Measurements from ENCODE around the gene LMF1. TPM values are rescaled to one million over a fixed set of nuclear protein-coding genes. Genes with fewer than 3 reads are reported as not detected.
A peak's percentile ranks its signal among the peaks of the same experiment; 100 is the strongest.

The LMF1 gene
- total and polyA plus RNA-seq, 9 of the 15 experiments (the other 6 are each of a cell fraction or from before 2014, with no cell fraction given) = 0.11 to 1.6 (median 0.55) TPM; not detected in 1

DNA sequence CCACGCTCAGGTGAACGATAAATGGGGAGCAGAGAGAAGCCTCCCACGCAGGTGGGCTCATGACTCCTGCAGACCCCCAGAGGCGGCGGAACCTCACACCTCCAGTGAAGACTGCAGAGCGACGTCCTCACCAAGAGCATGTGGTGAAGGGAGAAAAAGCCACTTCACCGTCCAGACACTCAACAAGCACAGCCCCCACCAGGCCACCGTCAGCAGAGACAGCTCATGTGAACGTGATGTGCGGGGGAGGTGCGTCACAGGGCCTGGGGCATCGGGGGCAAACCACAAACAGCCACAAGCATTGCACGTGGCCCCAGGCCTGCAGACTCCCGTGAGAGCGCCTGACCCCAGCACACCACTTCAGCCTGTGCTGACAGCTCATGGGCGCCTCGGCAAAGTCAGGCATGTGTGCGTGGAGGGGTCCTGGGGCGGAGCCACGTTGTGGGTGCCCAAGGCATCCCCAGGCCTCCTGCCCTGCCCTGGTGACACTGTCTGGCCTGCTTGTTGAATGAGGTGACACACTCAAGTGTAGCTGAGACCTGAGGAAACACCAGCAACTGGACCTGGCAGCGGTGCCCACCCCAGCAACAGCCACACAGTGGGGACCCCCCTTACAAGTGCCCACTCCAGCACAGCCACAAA lies 19.0 kb downstream of the LMF1 start:
- DNase-seq (ENCODE audit: extremely low read depth in 1 of 4, low spot score in 3 of 4) = peak; percentile 48 to 65 (median 64)
- ATAC-seq = peak; percentile 74
- Histone ChIP-seq H3K27me3 (ENCODE audit: control insufficient read depth in 2 of 2, insufficient read depth in 2 of 2, low read length in 2 of 2) (peaks cover 5 to 35% of the 10 kb centered on the region in 2 experiments; a peak in 3 of 5 replicates), H3K9me1 (ENCODE audit: control insufficient read depth, insufficient read depth, low read length) (no peaks in the 10 kb centered on the region), H3K4me3 (no peak overlapping the region), H3K36me3 (ENCODE audit: control insufficient read depth, insufficient read depth, low read length) (no peaks in the 10 kb centered on the region), H4K20me1 (replicated peaks; ENCODE audit: control insufficient read depth, insufficient read depth, low read length) (no peaks in the 10 kb centered on the region), H3K9ac (ENCODE audit: insufficient read depth in 1 of 2, low read depth in 2 of 2, low read length in 2 of 2) (peak overlapping the region in 1 of 2 experiments; percentile 45; a peak in 2 of 4 replicates), H2AFZ (ENCODE audit: low read depth, low read length) (no peak overlapping the region), H3K4me1 (replicated peaks in 1 of 2; ENCODE audit: control insufficient read depth in 2 of 2, insufficient read depth in 2 of 2, low read length in 2 of 2) (peaks cover 0 to 12% of the 10 kb centered on the region in 2 experiments; a peak in 4 of 5 replicates), H3K9me3 (replicated peaks; ENCODE audit: control insufficient read depth, insufficient read depth, low read depth, low read length) (no peaks in the 10 kb centered on the region), H3K79me2 (ENCODE audit: control insufficient read depth, insufficient read depth, low read length) (no peaks in the 10 kb centered on the region), H3K4me2 (ENCODE audit: insufficient read depth, low read length) (no peak overlapping the region), H3K27ac (ENCODE audit: extremely low read depth, low read depth, low read length) (no peak overlapping the region)
- no peak for FAIRE-seq
- BruUV-seq (replicated peaks) = no TSS peak
- WGBS (ENCODE audit: insufficient coverage, low coverage, missing lambda C conversion rate) = 4% methylated on average over 21 of the region's 22 CpGs
- intact Hi-C loops (cut with micrococcal nuclease) = no loop called here
- in situ Hi-C loops (cut with MboI) = no loop called here
- POLR2A ChIA-PET = no interaction called here
- CTCF ChIA-PET (ENCODE audit: low intra/inter-chr PET ratio) = no interaction called here
- TF ChIP-seq, protein P1, sequence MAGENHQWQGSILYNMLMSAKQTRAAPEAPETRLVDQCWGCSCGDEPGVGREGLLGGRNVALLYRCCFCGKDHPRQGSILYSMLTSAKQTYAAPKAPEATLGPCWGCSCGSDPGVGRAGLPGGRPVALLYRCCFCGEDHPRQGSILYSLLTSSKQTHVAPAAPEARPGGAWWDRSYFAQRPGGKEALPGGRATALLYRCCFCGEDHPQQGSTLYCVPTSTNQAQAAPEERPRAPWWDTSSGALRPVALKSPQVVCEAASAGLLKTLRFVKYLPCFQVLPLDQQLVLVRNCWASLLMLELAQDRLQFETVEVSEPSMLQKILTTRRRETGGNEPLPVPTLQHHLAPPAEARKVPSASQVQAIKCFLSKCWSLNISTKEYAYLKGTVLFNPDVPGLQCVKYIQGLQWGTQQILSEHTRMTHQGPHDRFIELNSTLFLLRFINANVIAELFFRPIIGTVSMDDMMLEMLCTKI (IDR thresholded peaks at IDR 0.05; ENCODE audit: partially characterized antibody) = no peak
- TF ChIP-seq, protein P2, sequence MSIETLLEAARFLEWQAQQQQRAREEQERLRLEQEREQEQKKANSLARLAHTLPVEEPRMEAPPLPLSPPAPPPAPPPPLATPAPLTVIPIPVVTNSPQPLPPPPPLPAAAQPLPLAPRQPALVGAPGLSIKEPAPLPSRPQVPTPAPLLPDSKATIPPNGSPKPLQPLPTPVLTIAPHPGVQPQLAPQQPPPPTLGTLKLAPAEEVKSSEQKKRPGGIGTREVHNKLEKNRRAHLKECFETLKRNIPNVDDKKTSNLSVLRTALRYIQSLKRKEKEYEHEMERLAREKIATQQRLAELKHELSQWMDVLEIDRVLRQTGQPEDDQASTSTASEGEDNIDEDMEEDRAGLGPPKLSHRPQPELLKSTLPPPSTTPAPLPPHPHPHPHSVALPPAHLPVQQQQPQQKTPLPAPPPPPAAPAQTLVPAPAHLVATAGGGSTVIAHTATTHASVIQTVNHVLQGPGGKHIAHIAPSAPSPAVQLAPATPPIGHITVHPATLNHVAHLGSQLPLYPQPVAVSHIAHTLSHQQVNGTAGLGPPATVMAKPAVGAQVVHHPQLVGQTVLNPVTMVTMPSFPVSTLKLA (conservative IDR thresholded peaks at IDR 0.05) = peak in 1 of 2 experiments; percentile 73; a peak in 3 of 4 replicates
- TF ChIP-seq, protein P3, sequence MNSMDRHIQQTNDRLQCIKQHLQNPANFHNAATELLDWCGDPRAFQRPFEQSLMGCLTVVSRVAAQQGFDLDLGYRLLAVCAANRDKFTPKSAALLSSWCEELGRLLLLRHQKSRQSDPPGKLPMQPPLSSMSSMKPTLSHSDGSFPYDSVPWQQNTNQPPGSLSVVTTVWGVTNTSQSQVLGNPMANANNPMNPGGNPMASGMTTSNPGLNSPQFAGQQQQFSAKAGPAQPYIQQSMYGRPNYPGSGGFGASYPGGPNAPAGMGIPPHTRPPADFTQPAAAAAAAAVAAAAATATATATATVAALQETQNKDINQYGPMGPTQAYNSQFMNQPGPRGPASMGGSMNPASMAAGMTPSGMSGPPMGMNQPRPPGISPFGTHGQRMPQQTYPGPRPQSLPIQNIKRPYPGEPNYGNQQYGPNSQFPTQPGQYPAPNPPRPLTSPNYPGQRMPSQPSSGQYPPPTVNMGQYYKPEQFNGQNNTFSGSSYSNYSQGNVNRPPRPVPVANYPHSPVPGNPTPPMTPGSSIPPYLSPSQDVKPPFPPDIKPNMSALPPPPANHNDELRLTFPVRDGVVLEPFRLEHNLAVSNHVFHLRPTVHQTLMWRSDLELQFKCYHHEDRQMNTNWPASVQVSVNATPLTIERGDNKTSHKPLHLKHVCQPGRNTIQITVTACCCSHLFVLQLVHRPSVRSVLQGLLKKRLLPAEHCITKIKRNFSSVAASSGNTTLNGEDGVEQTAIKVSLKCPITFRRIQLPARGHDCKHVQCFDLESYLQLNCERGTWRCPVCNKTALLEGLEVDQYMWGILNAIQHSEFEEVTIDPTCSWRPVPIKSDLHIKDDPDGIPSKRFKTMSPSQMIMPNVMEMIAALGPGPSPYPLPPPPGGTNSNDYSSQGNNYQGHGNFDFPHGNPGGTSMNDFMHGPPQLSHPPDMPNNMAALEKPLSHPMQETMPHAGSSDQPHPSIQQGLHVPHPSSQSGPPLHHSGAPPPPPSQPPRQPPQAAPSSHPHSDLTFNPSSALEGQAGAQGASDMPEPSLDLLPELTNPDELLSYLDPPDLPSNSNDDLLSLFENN (IDR thresholded peaks at IDR 0.05; ENCODE audit: low read depth in 2 of 2, low read length in 2 of 2) = no peak
- TF ChIP-seq ZNF668 (CRISPR knock-in tag; IDR thresholded peaks at IDR 0.05) = no peak
- peak; percentile 84; the same call in 1 of the 2 replicates for TF ChIP-seq ZBED1 (IDR thresholded peaks at IDR 0.05)
- TF ChIP-seq, protein P4, sequence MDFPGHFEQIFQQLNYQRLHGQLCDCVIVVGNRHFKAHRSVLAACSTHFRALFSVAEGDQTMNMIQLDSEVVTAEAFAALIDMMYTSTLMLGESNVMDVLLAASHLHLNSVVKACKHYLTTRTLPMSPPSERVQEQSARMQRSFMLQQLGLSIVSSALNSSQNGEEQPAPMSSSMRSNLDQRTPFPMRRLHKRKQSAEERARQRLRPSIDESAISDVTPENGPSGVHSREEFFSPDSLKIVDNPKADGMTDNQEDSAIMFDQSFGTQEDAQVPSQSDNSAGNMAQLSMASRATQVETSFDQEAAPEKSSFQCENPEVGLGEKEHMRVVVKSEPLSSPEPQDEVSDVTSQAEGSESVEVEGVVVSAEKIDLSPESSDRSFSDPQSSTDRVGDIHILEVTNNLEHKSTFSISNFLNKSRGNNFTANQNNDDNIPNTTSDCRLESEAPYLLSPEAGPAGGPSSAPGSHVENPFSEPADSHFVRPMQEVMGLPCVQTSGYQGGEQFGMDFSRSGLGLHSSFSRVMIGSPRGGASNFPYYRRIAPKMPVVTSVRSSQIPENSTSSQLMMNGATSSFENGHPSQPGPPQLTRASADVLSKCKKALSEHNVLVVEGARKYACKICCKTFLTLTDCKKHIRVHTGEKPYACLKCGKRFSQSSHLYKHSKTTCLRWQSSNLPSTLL (IDR thresholded peaks at IDR 0.05) = no peak
- TF ChIP-seq, protein P5, sequence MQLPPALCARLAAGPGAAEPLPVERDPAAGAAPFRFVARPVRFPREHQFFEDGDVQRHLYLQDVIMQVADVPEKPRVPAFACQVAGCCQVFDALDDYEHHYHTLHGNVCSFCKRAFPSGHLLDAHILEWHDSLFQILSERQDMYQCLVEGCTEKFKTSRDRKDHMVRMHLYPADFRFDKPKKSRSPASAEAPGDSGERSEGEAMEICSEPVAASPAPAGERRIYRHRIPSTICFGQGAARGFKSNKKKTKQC (CRISPR knock-in tag; IDR thresholded peaks at IDR 0.05) = peak; percentile 72; the same call in 1 of the 2 replicates
- TF ChIP-seq PTRF (tag; IDR thresholded peaks at IDR 0.05) = no peak
- TF ChIP-seq, protein P6, sequence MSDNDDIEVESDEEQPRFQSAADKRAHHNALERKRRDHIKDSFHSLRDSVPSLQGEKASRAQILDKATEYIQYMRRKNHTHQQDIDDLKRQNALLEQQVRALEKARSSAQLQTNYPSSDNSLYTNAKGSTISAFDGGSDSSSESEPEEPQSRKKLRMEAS (CRISPR knock-in tag; IDR thresholded peaks at IDR 0.05) = peak; percentile 99

Data from K562 (cell line).